ENCODE results near the gene RFX8.

DNA sequence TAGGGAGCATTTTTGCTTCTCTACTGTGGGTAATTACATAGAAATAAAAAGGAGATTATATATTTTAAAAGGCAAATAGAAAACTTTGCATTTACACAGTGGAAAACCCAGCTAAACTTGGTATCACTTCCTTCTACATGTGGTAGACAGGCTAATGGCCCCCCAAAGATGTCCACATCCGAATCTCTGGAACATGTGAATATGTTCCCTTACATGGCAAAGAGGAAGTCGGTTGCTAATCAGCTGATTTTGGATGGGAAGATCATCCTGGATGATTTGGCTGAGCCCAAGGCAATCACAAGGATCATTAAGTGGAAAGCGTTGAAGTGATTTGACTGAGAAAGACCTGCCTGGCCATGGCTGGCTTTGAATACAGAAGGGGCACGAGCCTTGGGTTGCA is 113.8 kb downstream of the RFX8 start:
- TF ChIP-seq, protein P1, sequence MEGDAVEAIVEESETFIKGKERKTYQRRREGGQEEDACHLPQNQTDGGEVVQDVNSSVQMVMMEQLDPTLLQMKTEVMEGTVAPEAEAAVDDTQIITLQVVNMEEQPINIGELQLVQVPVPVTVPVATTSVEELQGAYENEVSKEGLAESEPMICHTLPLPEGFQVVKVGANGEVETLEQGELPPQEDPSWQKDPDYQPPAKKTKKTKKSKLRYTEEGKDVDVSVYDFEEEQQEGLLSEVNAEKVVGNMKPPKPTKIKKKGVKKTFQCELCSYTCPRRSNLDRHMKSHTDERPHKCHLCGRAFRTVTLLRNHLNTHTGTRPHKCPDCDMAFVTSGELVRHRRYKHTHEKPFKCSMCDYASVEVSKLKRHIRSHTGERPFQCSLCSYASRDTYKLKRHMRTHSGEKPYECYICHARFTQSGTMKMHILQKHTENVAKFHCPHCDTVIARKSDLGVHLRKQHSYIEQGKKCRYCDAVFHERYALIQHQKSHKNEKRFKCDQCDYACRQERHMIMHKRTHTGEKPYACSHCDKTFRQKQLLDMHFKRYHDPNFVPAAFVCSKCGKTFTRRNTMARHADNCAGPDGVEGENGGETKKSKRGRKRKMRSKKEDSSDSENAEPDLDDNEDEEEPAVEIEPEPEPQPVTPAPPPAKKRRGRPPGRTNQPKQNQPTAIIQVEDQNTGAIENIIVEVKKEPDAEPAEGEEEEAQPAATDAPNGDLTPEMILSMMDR (IDR thresholded peaks at IDR 0.05) = no peak
- no peak for TF ChIP-seq POLR2A (IDR thresholded peaks at IDR 0.05)
- no peak for TF ChIP-seq POLR2AphosphoS5 (IDR thresholded peaks at IDR 0.05)
- no peak for TF ChIP-seq EP300 (IDR thresholded peaks at IDR 0.05; ENCODE audit: low read depth)

All from transverse colon (tissue), 4 donors.